GM18951 (cell line): ENCODE results near the gene RORB.

Experiments
- POLR2A ChIP-seq: IDR thresholded peaks from 4 replicates; pipeline ENCODE4 v1.6.1; 2011; ENCODE audit warnings: mild to moderate bottlenecking; ENCODE audit not compliant: insufficient read length, insufficient read depth; ENCODE audit errors: extremely low read depth
- in situ Hi-C: fragments of 300-500 bp; cut with MboI; formaldehyde crosslinking; loops from one replicate; pipeline ENCODE4 v1.12.0; 2022; ENCODE audit warnings: low sequenced_read_pairs, mixed read lengths, inconsistent platforms; ENCODE audit not compliant: unreplicated experiment

The RORB gene

DNA sequence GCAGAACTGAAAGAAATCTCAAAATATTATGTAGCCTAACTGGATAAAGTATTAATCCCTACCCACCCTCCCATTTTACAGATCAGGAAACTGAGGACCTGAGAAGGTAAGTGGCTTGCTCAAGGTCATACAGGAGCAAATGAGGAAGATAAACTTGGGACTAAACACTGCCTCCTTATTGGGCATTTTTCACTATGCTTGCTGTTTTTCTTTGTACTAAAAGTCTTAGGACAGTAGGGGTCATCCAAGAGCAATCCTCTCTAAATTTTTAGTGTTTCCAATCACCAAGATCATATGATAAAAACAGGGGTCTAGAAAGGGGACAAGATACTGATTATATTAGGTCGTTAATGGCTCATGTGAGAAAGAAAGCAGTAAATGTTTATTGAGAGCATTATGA, 80.8 kb downstream of the RORB start:
- in situ Hi-C loops, result no loop called here
- no peak for TF ChIP-seq POLR2A

DNA sequence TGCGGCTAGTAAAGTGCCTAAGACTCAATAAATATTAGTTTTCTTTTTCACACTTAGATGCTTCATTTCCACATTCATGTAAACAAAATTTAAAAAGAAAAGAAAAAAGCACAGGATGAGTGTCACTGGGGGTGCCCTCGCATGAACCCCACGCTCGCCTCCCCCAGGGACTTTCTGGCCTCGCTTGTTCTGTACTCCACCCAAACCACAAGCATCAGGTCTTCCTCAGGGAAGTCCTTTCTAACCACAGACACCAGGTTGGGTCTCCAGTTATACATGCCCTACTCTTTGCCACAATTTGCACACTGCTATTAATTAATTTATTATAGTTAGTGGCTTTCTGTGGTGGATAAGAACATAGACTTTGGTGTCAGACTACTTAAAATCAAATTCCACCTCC, 92.4 kb downstream of the RORB start:
- in situ Hi-C loops, result no loop called here
- TF ChIP-seq POLR2A, result no peak

DNA sequence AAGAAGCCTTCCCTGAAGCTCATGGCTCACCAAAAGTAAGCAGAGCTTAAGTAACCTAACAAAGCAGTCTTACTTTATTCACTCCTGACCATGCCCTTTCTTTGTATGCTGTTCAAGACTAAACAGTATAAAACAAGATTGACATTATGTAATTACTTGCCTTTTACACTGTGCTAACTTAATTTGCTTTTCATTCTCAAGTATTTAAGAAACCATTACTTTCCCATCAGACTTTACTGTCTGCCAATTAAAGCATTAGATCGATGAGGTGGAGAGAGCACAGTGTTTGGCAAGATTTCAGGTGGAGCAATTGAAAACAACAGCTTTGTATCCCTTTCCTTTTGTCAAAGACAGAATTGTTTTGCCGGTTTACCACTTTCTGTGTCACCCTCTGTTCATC, 98.2 kb downstream of the RORB start:
- no peak for TF ChIP-seq POLR2A
- in situ Hi-C loops, result no loop called here

DNA sequence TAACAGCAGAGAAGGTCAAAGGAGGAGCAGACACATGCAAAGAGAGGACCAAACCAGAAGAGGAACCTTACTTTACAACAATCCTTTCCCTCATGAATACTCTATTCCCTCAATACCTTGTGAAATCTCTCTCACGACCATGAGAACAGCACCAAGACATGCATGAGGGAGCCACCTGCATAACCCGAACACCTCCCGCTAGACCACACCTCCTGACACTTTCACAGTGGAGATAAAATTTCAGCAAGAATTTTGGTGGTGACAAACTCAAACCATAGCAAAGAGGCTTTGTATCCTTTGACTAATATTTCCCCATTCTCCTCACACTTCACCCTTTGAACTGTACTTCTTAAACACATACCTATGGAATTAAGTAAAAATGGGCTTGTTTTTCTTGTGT, 101.7 kb downstream of the RORB start:
- in situ Hi-C loops, result no loop called here
- no peak for TF ChIP-seq POLR2A

DNA sequence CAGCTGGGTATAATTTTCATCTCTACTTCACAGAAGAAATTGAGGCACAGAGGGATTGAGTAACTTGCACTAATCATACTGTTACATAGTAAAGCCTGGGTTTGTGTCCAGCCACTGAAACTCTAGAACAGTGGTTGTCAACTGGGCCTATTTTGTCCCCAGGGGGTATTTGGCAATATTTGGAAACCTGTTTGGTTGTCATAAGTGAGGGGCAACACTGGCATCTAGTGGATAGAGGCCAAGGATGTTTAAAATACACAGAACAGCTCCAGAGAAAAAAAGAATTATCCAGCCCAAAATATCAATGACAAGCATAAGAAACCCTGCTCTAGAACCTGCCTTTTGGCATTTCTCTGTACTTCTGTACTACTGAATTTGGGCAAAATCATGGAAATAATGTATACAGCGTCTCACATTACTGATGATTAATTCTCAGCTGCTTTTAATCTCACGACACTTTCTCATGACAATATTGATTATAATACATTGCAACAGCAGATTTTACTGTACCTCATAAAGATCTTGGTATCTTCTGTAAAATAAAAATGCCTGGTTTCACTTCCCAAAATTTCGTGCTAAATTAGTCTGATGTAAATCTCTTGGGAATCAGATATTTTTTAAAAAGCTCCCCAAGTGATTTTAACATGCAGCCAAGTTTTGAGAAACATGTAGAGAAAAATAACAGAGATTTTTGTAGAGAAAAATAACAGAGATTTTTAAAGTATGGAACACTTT, 112.7 kb downstream of the RORB start:
- in situ Hi-C loops, result no loop called here
- TF ChIP-seq POLR2A, result no peak

DNA sequence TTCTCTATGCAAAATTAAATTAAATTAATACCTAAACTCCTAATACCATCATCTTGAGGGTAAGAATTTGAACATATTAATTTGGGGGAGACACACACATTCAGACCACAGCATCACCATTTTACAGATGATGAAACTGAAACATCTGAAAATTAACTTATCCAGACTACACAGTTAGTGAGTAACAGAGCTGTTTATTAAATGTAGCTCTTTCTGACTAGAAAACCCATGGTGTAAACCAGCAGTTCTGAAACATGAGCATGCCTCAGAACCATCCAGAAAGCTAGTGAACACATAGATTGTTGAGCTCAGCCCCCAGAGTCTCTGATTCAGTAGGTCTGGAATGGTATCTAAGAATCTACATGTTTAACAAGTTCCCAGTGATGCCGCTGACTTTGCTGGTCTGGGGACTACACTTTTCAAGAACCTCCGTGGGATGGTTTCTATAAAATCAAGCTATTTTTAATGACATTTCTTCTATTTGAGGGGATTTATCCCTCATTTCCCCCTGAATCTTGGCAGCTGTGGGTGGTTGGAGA, 113.5 kb downstream of the RORB start:
- in situ Hi-C loops, result no loop called here
- no peak for TF ChIP-seq POLR2A

DNA sequence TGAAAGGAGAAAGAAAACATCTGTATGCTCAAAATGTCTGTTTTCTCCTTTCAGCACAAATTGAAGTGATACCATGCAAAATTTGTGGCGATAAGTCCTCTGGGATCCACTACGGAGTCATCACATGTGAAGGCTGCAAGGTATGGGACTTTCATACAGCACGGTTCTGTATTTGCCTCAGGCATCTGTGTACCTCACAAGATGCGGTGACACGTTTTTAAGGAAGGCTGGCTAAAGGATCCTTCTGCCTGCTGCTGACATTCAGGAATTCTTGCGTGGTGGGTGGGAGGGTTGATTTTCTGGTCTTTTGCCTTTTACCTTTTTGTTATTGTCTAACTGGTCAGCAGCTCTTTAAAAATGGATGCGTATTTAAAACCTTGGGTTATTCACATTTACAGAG, 133.1 kb downstream of the RORB start:
- in situ Hi-C loops, result no loop called here
- no peak for TF ChIP-seq POLR2A

DNA sequence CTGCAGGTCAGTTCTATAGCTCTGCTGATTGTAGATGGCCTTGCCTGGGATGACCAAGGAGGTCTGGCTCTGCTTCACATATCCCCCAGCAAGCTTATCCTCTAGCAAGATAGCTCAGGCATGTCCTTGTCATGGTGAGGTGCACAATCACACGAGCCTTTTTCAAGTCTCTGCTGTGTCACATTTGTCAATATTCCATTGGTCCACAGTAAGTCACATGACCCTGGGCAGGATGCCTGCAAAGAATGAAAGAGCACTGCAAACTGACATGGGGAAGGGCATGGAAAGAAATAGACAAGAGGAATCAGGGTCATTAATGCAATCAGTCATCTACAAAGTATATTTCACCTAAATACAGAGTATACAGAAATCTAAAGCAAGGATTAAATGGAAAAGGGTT, 142.0 kb downstream of the RORB start:
- in situ Hi-C loops, result no loop called here
- no peak for TF ChIP-seq POLR2A

DNA sequence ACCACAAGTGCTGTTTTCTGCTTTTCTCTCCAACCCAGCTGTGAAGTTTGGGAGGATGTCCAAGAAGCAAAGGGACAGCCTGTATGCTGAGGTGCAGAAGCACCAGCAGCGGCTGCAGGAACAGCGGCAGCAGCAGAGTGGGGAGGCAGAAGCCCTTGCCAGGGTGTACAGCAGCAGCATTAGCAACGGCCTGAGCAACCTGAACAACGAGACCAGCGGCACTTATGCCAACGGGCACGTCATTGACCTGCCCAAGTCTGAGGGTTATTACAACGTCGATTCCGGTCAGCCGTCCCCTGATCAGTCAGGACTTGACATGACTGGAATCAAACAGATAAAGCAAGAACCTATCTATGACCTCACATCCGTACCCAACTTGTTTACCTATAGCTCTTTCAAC, 145.2 kb downstream of the RORB start:
- TF ChIP-seq POLR2A, result no peak
- in situ Hi-C loops, result no loop called here

DNA sequence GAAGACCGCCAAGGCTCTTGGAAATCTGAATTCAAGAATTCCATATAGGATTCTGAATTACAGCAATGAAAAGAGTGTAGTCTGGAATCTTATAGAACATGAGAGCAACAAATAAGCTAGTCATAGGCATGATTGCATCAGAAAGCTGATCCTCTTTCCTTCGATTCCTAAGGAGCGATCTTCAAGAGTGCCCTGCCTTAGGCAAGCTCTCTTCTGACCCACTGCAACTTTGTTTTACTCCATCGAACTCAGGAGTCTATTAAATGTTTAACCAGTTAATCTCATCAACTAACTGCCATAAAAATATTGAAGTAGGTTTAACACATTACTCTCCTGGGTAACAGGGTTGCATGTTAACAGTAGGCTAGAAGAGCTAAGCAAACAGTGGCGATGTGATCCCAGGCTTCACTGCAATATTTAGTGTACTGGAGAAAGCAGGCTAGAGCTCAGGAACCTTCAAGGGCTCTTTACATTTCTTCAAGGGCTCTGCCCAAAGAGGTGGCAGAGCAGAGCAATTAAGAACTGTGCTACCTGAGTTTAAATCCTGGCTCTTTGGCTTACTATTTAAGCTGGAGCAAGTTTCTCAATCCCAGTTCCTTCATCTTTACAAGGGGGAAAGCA, 146.3 kb downstream of the RORB start:
- in situ Hi-C loops, result no loop called here
- TF ChIP-seq POLR2A, result no peak

DNA sequence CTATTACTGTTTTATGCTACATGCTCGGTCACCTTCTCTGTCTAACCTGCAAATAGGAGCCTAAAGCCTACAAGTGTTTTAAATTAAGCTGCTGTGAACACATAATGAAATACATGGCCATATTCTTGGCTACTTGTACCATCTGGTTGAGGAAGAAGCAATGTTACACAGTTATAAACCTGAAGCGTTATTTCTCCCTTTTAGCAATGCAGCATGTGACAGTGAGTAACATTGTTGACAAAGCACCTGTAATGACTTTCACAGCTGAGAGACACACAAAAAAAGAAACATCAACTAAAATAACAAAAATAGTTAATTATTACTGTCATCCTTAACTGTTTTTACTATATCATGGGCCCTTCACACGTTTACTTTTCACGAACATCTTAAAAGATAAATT, 146.9 kb downstream of the RORB start:
- in situ Hi-C loops, result no loop called here
- TF ChIP-seq POLR2A, result no peak

DNA sequence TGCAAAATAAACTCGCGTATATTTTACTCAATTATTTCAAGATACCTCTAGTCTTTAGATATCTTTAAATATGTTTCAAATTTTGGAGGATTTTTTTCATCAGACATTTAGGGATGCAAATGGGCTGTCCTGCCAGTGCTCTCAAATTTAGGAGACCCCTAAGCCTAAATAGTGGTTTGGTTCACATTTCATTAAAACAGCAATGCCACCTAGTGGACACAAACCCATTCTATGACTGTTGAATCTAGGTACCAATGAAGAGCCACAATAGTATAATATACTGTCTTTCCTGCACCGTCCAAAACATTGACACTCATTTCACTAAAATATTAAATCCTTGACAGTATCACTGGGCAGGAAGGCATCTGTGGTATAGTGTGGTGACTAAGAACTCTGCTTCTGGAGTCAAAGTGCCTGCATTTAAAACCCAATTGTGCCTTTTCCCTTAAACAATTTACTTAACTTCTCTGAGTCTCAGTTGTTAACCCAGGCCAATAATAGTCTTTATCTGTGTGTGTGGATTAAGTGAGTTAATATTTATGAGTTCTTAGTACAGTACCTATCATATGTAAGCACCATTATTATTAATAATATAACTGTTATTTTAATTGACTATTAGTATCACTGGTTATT, 148.0 kb downstream of the RORB start:
- in situ Hi-C loops, result no loop called here
- no peak for TF ChIP-seq POLR2A

DNA sequence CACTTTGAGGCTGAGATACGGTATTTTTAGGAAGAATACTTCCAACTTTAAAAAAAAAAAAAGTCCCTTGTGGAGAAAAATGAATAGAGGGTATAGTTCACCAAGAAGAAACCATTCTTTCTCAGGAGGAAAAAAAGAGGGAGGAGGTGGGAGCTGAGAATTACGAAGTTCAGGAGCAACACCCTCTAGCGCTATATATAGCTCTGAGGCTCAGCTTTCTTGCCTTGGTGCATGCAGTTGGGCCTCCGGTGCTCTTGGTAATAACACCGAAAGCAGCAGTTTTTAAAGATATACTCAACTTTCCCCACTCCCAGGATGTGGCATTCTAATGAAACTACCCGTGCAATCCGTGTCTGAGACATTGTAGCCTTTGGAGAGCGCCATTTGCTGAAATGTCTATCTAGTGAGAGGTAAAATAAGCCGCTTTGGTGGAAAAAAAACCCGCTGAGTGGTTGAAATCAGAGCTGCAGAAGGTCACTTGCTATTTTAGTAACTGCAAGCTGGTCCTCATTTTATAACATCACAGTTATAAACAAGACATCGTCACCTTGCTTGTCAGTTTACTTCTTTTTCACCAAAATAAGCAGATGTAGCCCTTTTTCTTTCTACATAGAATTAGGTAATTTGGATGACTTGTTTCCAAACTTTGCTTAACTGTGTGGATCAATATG, 156.4 kb downstream of the RORB start:
- in situ Hi-C loops, result no loop called here
- TF ChIP-seq POLR2A, result no peak
